HG02642 (cell line): Measurements from ENCODE around the gene CCNDBP1.
"Not testable (repeated sequence)": the region's sequence is repeated elsewhere in the genome, so short reads cannot be mapped to it uniquely, and the experiment has no call there.

Experiments used
- ATAC-seq: cut with Tn5 transposase; IDR thresholded peaks from one replicate; pipeline ENCODE4 v1.9.1; 2021; ENCODE audit warnings: mild to moderate bottlenecking; ENCODE audit not compliant: unreplicated experiment, poor library complexity

Gene CCNDBP1, protein sequence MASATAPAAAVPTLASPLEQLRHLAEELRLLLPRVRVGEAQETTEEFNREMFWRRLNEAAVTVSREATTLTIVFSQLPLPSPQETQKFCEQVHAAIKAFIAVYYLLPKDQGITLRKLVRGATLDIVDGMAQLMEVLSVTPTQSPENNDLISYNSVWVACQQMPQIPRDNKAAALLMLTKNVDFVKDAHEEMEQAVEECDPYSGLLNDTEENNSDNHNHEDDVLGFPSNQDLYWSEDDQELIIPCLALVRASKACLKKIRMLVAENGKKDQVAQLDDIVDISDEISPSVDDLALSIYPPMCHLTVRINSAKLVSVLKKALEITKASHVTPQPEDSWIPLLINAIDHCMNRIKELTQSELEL

DNA sequence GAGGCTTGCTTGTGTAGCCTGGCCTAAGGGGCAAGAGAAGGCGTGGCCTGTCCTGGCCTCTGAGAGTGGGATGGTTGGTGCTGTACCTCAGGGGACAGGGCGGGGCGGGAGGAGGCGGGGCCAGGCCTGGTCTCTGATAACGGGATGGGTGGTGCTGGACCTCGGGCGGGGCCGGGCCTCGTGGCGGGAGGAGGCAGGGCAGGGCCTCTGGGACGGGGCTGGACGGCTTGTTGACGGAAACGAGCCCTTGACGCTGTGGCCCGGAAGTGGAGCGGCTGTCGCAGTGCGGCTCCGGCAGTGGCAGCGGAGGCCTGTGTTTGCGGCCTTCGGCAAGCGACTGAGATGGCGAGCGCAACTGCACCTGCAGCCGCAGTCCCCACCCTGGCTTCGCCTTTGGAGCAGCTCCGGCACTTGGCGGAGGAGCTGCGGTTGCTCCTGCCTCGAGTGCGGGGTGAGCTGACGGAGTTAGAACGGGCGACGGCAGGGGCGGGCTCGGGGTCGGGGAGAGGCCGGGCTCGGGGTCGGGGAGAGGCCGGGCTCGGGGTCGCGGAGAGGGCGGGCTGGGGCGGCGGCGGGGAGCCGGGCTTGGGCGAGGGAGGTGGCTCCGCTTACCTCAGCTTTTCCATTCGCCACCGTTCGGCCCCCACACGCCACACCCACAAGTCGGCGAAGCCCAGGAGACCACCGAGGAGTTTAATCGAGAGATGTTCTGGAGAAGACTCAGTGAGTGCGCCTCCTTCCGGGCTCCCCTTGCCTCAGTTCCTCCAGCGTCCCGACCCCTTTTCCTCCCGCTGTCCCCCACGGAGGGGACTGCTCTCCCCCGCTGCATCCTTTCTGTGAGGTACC is at the start of gene CCNDBP1:
CCNDBP1 (plus strand) TSS at position 247 of the 846 bp plus-strand sequence; CDS start at position 343, 96 bp downstream.
- ATAC-seq, result peak; percentile 95

DNA sequence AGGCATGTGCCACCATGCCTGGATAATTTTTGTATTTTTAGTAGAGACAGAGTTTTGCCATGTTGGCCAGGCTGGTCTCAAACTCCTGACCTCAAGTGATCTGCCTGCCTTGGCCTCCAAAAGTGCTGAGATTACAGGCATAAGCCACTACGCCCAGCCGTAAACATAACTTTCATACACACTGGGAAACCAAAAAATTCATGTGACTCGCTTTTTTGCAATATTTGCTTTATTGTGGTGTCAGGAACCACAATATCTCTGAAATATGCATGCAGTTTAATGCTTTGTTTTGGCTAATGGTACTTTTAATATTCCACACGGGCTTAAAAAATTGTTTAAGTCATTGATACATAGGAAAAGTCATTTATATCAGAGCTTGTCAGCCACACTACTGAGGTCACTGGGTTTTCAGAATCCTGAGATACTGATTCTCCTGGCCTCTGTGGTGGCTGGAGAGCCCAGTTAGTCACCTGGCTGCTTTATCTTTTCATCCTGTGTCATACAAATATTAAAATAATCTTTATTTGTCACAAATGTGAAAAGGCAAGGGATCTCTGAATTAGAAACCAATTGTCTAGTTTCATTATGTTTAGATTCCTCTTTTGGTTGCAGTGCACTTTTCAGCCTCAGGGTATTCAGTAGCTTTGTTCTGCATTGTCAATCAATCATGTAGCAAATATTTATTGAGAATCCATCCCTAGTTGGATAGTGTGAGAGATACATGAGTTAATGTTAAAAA is 41.8 kb upstream of the CCNDBP1 start:
- no peak for ATAC-seq

GRCh38 chr15:43144512-43144911 is 40.7 kb upstream of the CCNDBP1 start:
- ATAC-seq, result no peak

DNA sequence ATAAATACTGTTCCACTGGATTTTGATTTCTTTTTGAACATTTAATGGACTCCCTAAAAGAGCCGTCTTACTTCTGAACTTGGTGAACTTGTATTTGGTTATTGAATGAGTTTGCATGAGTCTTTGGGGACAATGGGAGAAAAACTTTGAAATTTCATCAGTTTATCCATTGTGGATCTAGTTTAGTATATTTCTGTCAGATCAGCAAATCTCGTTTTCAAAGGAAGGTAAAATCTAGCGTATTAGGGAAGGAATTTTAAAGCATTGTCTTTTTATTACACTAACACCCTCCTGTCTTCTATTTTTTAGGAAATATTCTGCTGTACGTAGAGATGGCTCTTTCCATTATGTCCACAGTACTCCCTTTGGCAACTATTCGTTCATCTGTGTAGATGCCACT is 39.0 kb upstream of the CCNDBP1 start:
- ATAC-seq, result no peak

DNA sequence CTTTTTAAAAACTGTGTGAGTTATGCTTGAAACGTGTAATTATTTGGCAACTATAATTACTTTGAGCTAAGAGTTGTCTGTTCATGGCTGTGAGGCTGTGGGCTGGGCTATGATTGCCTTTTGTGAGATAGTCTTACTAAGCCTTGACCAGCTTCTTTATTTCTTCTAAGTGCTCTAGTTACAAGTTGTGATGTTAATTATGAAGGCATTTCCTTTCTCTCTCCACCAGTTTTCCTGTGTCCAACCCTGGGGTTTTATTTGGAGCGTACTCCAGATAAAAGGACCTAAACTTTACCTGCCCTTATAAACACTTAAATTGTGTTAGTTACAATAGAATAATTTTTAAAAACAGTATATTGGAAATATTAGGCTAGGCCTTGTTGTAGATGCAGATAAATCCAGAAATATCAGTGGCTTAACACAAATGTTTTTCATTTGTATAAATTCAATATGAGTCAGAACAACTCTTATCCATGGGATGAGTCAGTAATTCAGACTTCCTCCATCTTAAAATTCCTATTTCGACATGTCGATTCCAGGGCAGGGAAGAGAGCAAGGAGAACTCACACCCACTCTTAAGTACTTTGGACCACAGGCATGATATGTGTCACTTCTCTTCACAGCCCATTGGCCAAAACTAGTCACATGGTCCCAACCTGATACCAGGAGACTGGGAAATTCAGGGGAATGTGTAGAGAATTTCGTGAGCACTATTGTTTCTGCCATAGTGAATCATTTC is 34.8 kb upstream of the CCNDBP1 start:
- ATAC-seq, result no peak

DNA sequence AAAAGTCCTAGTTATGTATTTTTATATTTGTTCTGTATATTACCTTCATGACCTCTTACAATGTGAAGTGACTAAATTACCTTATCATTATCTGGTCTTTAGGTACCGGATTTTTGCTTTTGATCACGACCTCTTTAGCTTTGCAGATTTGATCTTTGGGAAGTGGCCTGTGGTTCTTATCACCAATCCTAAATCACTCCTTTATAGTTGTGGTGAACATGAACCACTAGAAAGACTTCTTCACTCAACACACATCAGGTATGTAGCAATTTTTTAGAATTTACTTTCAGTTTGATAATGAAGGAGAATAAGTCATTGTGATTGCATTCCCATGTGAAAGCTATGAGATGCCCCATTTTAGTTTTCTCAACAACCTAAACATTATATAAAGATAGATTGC is 33.5 kb upstream of the CCNDBP1 start:
- ATAC-seq, result no peak

DNA sequence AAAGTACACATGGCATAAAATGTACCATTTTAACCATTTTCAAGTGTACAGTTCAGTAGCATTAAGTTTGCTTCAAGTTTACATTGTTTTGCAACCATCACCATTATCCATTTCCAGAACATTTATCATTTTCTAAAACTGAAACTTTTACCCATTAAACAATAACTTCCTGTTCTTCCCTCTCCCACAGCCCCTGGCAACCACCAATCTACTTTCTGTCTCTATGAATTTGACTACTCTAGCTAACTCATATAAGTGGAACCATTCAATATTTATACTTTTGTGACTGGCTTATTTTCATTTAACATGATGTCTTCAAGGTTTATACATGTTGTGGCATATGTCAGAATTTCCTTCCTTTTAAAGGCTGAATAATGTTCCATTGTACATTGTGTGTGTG is 31.9 kb upstream of the CCNDBP1 start:
- ATAC-seq, result no peak

- ATAC-seq, result no peak
Measured at GRCh38 chr15:43165801-43166325, 19.3 kb upstream of the CCNDBP1 start.

DNA sequence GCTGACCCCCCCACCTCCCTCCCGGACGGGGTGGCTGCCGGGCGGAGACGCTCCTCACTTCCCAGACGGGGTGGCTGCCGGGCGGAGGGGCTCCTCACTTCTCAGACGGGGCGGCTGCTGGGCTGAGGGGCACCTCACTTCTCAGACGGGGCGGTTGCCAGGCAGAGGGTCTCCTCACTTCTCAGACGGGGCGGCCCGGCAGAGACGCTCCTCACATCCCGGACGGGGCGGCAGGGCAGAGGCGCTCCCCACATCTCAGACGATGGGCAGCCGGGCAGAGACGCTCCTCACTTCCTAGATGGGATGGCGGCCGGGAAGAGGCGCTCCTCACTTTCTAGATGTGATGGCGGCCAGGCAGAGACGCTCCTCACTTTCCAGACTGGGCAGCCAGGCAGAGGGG is 17.9 kb upstream of the CCNDBP1 start:
- ATAC-seq, result not testable (repeated sequence)

GRCh38 chr15:43168192-43169107 is 16.8 kb upstream of the CCNDBP1 start:
- no peak for ATAC-seq

DNA sequence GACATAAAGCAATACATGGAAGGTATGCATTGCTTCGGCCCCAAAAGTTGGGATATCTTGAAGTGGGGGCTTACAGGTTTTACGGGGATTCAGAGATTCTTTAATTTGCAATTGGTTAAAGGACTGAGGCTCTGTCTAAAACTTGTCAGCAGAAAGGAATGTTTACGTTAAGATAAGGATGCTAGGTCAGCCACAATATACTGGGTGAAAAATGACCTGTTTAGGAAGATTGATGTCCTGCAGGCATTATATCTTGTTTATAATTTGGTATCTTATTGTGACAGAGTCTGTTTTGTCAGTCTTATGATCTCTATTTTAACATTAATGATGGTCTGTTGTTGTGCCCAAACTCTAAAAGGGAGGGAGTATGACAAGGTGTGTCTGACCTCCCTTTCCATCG is 15.3 kb upstream of the CCNDBP1 start:
- ATAC-seq, result no peak

- ATAC-seq, result not testable (repeated sequence)
Measured at GRCh38 chr15:43175656-43176309, 9.4 kb upstream of the CCNDBP1 start.

- not testable (repeated sequence) for ATAC-seq
Measured at GRCh38 chr15:43177147-43177546, 8.1 kb upstream of the CCNDBP1 start.

DNA sequence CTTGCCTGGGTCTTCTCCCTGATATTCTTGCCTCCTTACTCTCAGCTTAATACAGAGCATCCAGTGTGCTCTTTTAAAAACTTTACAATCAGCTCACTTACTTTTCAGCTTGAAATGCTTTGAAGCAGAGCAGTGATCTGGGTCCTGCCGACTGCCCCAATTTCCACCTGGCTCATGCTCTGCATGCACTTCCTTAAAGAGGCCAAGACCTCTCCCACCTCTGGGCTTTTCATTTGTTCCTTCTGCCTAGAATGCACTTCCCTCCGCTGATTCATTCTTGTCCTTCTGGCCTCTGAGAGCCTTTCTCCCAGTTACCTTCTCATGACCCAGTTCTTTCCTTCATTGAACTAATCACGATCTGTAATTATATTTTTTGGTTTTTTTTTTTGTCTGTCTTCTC is 1.9 kb upstream of the CCNDBP1 start:
- ATAC-seq, result no peak

- peak; percentile 1 for ATAC-seq
Measured at GRCh38 chr15:43184407-43185124, 637 bp upstream of the CCNDBP1 start.

DNA sequence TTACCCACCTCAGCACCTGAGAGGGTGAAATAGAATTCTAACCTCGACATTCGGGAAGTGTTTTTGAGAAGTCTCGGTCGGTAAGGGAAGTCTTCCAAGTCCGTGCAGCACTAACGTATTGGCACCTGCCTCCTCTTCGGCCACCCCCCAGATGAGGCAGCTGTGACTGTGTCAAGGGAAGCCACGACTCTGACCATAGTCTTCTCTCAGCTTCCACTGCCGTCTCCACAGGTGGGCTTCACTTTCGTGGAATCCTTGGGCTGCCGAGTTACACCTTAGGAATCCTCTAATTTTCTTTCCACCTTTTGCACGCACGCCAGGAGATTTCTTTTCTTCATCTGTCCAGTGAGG is 775 bp downstream of the CCNDBP1 start:
- ATAC-seq, result peak; percentile 33

- ATAC-seq, result no peak
Measured at GRCh38 chr15:43187544-43188155, 2.4 kb downstream of the CCNDBP1 start.
